HepG2 (cell line): ENCODE data around the gene MPG. TPM values are rescaled to one million over a fixed set of nuclear protein-coding genes. Genes with fewer than 3 reads are reported as not detected.

Source experiments
- ATF5 ChIP-seq: sonication (generic); formaldehyde crosslinking; IDR thresholded peaks from 2 replicates; pipeline ENCODE4 v1.4.0; 2020; ENCODE audit warnings: mild to moderate bottlenecking, low read depth, missing genetic modification reagents
- CCDC6 ChIP-seq: sonication (generic); formaldehyde crosslinking; IDR thresholded peaks from 2 replicates; pipeline ENCODE4 v1.8.1; 2022; ENCODE audit warnings: mild to moderate bottlenecking, missing genetic modification reagents, moderate library complexity
- CREB1 ChIP-seq, 2 experiments: fragments of 450-650 bp in 1 of 2; IDR thresholded peaks; 2 replicates each; pipeline ENCODE4 v1.6.1; 2016 to 2017; ENCODE audit warnings: control low read depth in 1 of 2, mild to moderate bottlenecking in 1 of 2, missing compliant biosample characterization in 1 of 2, missing genetic modification characterization in 1 of 2
- FOXA1 ChIP-seq, 2 experiments: fragments of 450-650 bp in 1 of 2; sonication (generic) in 1 of 2; formaldehyde crosslinking in 1 of 2; IDR thresholded peaks; 2 replicates each; pipeline versions ENCODE4 v1.4.0 to v1.6.1; 2016 to 2020; ENCODE audit warnings: missing genetic modification reagents in 1 of 2
- FOXO4 ChIP-seq: sonication (generic); formaldehyde crosslinking; conservative IDR thresholded peaks from 2 replicates; pipeline ENCODE4 v1.8.1; 2023; ENCODE audit warnings: missing genetic modification reagents
- NFATC3 ChIP-seq: sonication (generic); formaldehyde crosslinking; IDR thresholded peaks from 2 replicates; pipeline ENCODE4 v1.5.1; 2020; ENCODE audit warnings: mild to moderate bottlenecking, missing genetic modification reagents
- PRPF4 ChIP-seq: fragments of 200-400 bp; formaldehyde crosslinking; IDR thresholded peaks from 2 replicates; pipeline ENCODE4 v1.6.1; 2016; ENCODE audit warnings: low read length, low read depth; ENCODE audit not compliant: poor library complexity, severe bottlenecking
- RNF219 ChIP-seq: sonication (generic); formaldehyde crosslinking; IDR thresholded peaks from 2 replicates; pipeline ENCODE4 v1.5.0; 2020; ENCODE audit warnings: mild to moderate bottlenecking, missing genetic modification reagents
- SUZ12 ChIP-seq: fragments of 150-350 bp; IDR thresholded peaks from 2 replicates; pipeline ENCODE4 v1.6.1; 2014; ENCODE audit warnings: low read depth, low read length
- ZFP36L2 ChIP-seq: sonication (generic); formaldehyde crosslinking; IDR thresholded peaks from 2 replicates; pipeline ENCODE4 v1.4.0; 2020; ENCODE audit warnings: missing genetic modification reagents
- ZNF33A ChIP-seq: sonication (generic); formaldehyde crosslinking; IDR thresholded peaks from 2 replicates; pipeline ENCODE4 v1.5.1; 2020; ENCODE audit warnings: missing genetic modification reagents, mild to moderate bottlenecking, moderate library complexity, borderline replicate concordance
- ZNF350 ChIP-seq: sonication (generic); formaldehyde crosslinking; IDR thresholded peaks from 2 replicates; pipeline ENCODE4 v1.4.0; 2020; ENCODE audit warnings: mild to moderate bottlenecking, low read depth, missing genetic modification reagents, borderline replicate concordance
- ZNF414 ChIP-seq: sonication (generic); formaldehyde crosslinking; IDR thresholded peaks from 2 replicates; pipeline ENCODE4 v1.5.0; 2020; ENCODE audit warnings: missing genetic modification reagents
- ZNF790 ChIP-seq: sonication (generic); formaldehyde crosslinking; IDR thresholded peaks from 2 replicates; pipeline ENCODE4 v1.8.0; 2022; ENCODE audit warnings: missing genetic modification reagents, mild to moderate bottlenecking, borderline replicate concordance
- polyA plus RNA-seq, 8 experiments: library from polyadenylated mRNA; depleted of rRNA in 3 of 8; stranded (reverse) in 7 of 8; unstranded in 1 of 8; fragments of >200 nt; fragmentation: Illumina TruSeq in 4 of 8; extraction: Trizol in 4 of 8; gene quantifications; 2 replicates each; pipeline versions ENCODE4 v1.2.1 to v1.2.3, GENCODE V29; 2011 to 2016; ENCODE audit warnings: low read depth in 4 of 8, missing spikeins in 1 of 8, mixed read lengths in 1 of 8; ENCODE audit not compliant: insufficient read depth in 1 of 8
- total RNA-seq, 5 experiments: library from RNA; depleted of rRNA; stranded (reverse); fragments of >200 nt; fragmentation: Illumina TruSeq; extraction: Trizol; gene quantifications; 2 replicates each; pipeline ENCODE4 v1.2.3, GENCODE V29; 2016; ENCODE audit warnings: low read depth in 1 of 5
- TF ChIP-seq, protein P1 (sequence below): sonication (generic); formaldehyde crosslinking; IDR thresholded peaks from 2 replicates; pipeline ENCODE4 v1.8.1; 2023; ENCODE audit warnings: missing genetic modification reagents, mild to moderate bottlenecking, borderline replicate concordance
- TF ChIP-seq, protein P2 (sequence below): sonication (generic); formaldehyde crosslinking; conservative IDR thresholded peaks from 2 replicates; pipeline ENCODE4 v1.5.0; 2020; ENCODE audit warnings: missing genetic modification reagents
- TF ChIP-seq, protein P3 (sequence below): sonication (generic); formaldehyde crosslinking; IDR thresholded peaks from 2 replicates; pipeline ENCODE4 v1.4.0; 2020; ENCODE audit warnings: mild to moderate bottlenecking, missing genetic modification reagents

Gene MPG
- total and polyA plus RNA-seq, 2 of the 13 experiments (the other 11 are each of a cell fraction or from before 2014, with no cell fraction given), result 59.1 to 62.5 TPM

GRCh38 chr16:53346-54236 is 24.4 kb upstream of the MPG start, which contains the start of the genes POLR3K and SNRNP25 (continued):
- no peak for TF ChIP-seq FOXA1 (IDR thresholded peaks at IDR 0.05)
- TF ChIP-seq FOXA1 (CRISPR knock-in tag; IDR thresholded peaks at IDR 0.05), result no peak
- TF ChIP-seq NFATC3, result no peak
- peak; percentile 54; the same call in 1 of the 2 replicates for TF ChIP-seq ZNF790 (CRISPR knock-in tag)
- TF ChIP-seq SUZ12, result no peak
- peak; percentile 23; the same call in 1 of the 2 replicates for TF ChIP-seq ZNF350 (CRISPR knock-in tag)
- no peak for TF ChIP-seq ZFP36L2 (CRISPR knock-in tag)
- no peak; the same call in 1 of the 2 replicates for TF ChIP-seq RNF219 (CRISPR knock-in tag)
- 0 out of 2 replicates have a peak, but pooled peaks have one; percentile 62 for TF ChIP-seq ZNF414 (CRISPR knock-in tag)
- TF ChIP-seq CCDC6 (CRISPR knock-in tag), result peak; percentile 67; the same call in 1 of the 2 replicates
- peak; percentile 70 for TF ChIP-seq CREB1 (IDR thresholded peaks at IDR 0.05)
- TF ChIP-seq CREB1 (CRISPR knock-in tag; IDR thresholded peaks at IDR 0.05), result no peak; the same call in 1 of the 2 replicates
- TF ChIP-seq FOXO4, result 0 out of 2 replicates have a peak, but pooled peaks have one; percentile 68
- no peak for TF ChIP-seq PRPF4
- no peak for TF ChIP-seq ZNF33A
- no peak for TF ChIP-seq ATF5 (CRISPR knock-in tag)
- TF ChIP-seq, protein P1, sequence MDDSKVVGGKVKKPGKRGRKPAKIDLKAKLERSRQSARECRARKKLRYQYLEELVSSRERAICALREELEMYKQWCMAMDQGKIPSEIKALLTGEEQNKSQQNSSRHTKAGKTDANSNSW (CRISPR knock-in tag), result no peak; the same call in 1 of the 2 replicates
- TF ChIP-seq, protein P2, sequence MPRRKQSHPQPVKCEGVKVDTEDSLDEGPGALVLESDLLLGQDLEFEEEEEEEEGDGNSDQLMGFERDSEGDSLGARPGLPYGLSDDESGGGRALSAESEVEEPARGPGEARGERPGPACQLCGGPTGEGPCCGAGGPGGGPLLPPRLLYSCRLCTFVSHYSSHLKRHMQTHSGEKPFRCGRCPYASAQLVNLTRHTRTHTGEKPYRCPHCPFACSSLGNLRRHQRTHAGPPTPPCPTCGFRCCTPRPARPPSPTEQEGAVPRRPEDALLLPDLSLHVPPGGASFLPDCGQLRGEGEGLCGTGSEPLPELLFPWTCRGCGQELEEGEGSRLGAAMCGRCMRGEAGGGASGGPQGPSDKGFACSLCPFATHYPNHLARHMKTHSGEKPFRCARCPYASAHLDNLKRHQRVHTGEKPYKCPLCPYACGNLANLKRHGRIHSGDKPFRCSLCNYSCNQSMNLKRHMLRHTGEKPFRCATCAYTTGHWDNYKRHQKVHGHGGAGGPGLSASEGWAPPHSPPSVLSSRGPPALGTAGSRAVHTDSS (CRISPR knock-in tag), result no peak
- TF ChIP-seq, protein P3, sequence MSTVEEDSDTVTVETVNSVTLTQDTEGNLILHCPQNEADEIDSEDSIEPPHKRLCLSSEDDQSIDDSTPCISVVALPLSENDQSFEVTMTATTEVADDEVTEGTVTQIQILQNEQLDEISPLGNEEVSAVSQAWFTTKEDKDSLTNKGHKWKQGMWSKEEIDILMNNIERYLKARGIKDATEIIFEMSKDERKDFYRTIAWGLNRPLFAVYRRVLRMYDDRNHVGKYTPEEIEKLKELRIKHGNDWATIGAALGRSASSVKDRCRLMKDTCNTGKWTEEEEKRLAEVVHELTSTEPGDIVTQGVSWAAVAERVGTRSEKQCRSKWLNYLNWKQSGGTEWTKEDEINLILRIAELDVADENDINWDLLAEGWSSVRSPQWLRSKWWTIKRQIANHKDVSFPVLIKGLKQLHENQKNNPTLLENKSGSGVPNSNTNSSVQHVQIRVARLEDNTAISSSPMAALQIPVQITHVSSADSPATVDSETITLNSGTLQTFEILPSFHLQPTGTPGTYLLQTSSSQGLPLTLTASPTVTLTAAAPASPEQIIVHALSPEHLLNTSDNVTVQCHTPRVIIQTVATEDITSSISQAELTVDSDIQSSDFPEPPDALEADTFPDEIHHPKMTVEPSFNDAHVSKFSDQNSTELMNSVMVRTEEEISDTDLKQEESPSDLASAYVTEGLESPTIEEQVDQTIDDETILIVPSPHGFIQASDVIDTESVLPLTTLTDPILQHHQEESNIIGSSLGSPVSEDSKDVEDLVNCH, result no peak
